Kidney tubule cell (primary cell): ENCODE data around the gene FOXE3.
A peak's percentile ranks its signal among the peaks of the same experiment; 100 is the strongest.

Experiments used
- DNase-seq: peaks from one replicate; pipeline ENCODE4 v3.0.0-alpha.2; 2018; ENCODE audit warnings: low spot score

The FOXE3 gene

DNA sequence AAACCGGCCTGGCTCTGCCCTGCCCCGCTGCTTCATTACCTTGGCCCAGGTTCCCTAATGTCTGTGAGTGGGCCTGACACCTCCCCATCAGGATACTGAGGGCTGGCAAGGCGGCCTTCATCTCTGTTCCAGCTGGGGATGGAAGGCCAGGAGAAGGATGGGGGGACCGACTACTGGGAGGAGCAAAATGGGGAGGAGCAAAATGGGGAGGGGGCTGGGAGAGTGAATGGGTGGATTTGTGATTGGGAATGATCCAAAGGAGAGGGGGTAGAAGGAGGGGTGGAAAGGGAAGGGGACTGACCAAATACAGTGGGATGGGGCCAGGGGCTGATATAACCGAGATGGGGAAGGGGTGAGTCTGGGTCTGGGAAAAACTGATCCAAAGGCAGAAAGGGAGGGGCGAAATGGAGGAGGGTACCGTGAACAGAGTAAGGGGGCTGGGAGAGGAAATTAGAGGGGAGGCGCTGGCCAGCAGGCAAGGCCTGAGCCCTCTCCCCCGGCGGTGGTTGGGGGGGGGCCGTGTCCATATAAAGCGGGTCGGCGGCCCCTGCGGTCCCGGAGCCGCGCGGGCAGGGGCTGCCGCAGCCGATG is at the start of gene FOXE3:
Gene FOXE3, plus strand, starts transcription at position 558 of the 591 bp plus-strand sequence. Its CDS starts 31 bp downstream, at position 589.
- DNase-seq, result no peak

DNA sequence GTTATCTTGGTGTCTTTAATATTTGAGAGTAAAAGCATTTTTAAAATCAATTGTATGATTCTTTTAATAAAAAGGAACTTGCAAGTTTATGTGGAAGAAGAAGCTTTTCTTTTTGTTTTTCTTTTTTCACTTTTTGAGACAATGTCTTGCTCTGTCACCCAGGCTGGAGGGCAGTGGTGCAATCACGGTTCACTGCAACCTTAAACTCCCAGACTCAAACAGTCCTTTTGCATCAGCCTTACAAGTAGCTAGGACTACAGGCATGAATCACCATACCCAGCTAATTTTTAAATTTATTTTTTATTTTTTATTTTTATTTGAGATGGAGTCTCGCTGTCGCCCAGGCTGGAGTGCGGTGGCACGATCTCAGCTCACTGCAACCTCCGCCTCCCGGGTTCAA is 48.4 kb upstream of the FOXE3 start:
- DNase-seq, result no peak

DNA sequence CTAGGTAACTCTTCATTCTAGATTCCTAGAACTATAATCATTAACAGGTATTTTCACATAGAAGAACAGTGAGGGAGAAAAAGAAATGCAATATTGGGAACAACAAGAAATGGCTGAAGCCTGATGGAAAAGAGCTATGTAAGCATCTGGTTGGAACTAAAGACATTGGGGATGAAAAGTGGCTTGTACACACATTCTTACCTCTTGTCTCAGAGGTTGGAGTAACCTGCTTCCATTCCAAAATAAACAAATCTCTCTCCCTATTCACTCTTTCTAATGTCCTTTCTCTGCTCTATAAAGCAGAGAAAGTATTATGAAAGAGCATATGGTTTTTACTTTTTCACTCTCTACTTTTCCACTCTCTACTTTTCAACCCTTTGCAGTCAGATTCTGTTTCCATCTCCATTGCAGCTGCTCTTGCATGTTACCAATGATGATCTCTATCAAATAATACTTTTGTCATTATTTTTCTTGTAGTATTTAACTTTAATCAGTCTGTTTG is 45.0 kb upstream of the FOXE3 start:
- DNase-seq, result no peak

DNA sequence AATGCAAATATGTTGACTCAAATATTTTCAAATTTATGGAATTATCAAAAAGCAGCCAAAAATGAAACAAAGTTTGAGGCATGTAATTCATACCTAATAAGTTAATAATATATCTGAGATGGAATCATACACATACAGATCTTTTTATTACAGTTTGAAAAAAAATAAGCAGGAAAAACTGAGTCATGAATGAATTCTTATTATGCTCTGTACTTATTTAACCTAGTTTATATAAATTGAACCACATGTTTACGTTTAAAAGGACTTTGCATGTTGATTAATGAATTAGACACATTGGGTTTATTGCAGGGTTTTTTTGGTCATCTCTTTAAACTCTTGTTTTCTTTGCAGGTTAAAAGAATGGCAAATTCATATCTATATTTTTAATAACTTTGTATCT is 41.6 kb upstream of the FOXE3 start:
- no peak for DNase-seq

GRCh38 chr1:47378147-47378546 is 37.9 kb upstream of the FOXE3 start:
- DNase-seq, result no peak

- DNase-seq, result no peak
Measured at GRCh38 chr1:47380699-47381098, 35.4 kb upstream of the FOXE3 start.

GRCh38 chr1:47382399-47382983 is 33.6 kb upstream of the FOXE3 start:
- DNase-seq, result no peak

DNA sequence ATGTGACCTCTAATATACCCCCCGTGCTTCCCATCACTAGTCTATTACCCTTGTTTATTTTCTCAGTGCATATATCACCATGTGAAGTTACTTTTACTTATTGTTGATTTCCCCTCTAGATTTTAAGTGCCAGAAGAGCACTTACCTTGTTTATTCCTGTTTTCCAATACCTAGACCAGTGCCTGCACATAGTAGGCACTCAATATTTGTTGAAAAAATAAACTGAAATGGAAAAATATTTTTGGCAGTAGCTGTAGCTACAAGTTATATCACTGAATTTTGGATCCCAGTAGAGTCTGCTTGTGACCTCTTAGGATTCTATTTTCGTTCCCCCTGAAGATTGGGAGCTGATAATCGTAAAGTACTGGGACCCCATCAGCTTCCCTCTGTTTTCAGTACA is 32.0 kb upstream of the FOXE3 start:
- DNase-seq, result no peak

- DNase-seq, result no peak
Measured at GRCh38 chr1:47385020-47385419, 31.1 kb upstream of the FOXE3 start.

DNA sequence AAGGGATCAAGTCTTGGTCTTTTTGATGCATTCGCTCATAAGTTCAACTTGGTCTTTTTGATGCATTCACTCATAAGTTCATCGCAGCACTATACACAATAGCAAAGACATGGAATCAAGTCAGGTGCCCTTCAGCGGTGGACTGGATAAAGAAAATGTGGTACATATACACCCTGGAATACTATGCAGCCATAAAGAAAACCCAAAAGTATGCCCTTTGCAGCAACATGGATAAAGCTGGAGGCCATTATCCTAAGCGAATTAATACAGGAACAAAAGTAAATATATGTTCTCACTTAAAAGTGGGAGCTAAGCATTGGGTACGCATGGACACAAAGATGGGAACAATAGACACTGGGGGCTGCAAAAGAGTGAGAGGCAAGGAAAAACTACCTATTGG is 29.8 kb upstream of the FOXE3 start:
- DNase-seq, result no peak

DNA sequence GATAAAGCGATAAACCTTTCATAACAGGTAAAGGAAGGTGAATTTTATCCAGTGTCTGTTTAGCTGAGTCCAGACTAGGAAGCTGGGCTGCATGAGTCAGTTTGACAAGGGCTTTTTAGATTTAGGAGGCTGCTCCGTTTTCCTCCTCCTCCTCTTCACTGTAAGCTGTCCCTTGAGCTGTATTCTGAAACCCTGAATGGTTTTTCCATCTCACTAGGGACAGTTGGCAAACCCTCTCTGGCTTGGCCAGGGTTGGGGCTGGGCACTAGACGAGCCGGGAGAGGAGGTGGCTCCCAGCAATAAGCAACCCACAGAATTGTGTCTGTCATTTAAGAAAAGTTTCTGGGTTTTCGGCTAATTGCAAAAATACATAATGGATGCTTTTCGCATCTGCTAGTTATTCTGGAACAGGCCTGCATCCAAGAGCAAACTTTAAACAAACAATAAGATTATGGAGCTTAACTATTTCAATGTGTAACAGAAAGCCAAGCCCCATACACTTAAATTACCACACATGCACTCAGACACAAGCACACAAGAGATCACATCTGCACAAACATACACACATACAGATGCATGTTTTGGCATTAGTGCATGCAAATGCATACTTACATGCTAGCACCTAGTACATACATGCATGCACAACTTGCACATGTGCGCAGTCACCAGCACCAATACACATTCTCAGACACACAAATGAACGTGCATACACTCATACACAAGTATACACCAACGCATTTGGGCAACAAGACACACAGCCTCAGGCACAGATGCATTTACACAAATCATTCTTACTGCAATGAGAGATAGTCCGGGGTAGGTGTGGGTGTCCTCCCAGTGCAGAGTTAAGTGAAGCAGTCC is 27.8 kb upstream of the FOXE3 start:
- no peak for DNase-seq

DNA sequence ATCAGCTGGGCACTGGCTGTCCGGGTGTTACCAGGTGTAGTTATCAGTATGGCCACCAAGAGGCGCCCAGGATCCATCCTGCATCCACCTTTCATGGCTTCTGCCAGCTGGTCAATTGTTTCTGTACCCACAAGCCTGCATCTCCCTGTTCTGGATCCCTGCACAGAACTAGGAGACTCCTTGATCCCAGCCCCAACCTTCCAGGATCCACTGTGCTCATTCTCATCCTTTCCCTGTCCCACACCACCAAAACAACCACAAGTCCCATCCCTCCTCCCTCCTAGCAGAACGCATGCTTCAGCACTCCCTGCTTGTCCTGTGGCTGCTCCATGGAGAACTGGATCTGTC is 27.2 kb upstream of the FOXE3 start:
- DNase-seq, result peak; percentile 74

- DNase-seq, result no peak
Measured at GRCh38 chr1:47389731-47390130, 26.4 kb upstream of the FOXE3 start.

GRCh38 chr1:47390843-47391242 is 25.2 kb upstream of the FOXE3 start:
- DNase-seq, result no peak

DNA sequence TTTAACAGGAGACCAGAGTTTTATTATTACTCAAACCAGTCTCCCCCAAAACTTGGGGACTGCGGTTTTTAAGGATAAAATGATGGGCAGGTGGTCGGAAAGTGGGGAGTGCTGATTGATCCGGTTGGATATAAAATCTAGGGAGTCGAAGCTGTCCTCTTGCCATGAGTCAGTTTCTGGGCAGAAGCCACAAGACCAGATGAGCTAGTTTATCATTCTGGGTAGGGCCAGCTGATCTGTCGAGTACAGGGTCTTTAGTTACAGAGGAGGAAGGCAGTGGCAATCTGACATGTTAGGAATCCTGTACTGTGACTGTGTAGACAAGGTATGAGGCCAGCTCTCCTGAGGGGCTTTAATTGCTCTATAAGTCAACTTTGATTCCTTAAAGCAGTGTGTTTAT is 22.9 kb upstream of the FOXE3 start:
- DNase-seq, result no peak

DNA sequence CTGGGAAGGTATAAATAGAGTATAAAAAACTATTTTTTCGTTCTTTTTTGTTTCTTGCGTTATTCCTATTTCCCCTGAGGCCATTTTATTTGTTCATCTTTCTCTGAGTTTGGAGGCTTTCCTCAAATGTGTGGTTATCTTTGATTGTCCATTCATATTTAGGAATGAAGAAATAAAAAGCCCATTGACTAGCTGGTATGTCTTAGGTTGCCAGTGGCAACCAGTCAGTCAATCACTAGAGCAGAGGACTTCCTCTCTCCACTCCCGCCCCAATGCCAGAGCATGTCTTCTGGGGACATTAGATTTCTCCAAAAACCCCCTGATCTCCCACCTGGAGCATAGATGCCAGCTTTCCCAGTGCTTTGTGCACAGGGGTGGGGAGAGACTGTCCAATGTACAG is 20.7 kb upstream of the FOXE3 start:
- no peak for DNase-seq

- DNase-seq, result no peak
Measured at GRCh38 chr1:47396671-47397196, 19.4 kb upstream of the FOXE3 start.

DNA sequence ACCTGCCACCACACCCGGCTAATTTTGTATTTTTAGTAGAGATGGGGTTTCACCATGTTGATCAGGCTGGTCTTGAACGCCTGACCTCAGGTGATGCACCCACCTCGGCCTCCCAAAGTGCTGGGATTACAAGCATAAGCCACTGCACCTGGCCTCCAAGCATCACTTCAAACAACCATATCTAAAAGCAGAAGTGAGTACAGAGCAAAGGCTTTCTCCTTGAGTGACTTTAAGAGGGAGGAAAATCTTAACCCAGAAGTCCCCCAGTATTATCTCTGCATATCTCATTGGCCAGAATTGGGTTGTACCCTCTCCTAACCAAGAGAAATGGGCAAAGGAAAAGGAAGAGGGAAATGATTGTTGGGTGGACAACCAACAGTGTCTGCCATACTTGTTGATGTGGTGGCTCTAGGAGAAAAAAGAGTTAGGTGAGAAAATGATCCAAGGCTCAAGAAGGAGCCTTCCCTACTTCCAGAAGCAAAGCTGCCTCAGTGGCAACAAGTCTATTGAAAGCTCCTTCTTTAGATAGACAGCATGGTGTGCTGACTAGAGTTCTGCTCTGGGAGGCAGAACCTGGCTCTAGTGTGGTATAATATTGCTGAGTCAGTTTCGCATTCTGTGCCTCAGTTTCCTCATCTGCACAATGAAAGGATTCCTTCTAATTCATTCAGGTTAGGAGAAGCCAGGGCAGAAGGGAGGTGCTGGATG is 16.8 kb upstream of the FOXE3 start:
- no peak for DNase-seq

GRCh38 chr1:47399846-47400155 is 16.3 kb upstream of the FOXE3 start:
- no peak for DNase-seq

GRCh38 chr1:47401761-47402160 is 14.3 kb upstream of the FOXE3 start:
- no peak for DNase-seq

DNA sequence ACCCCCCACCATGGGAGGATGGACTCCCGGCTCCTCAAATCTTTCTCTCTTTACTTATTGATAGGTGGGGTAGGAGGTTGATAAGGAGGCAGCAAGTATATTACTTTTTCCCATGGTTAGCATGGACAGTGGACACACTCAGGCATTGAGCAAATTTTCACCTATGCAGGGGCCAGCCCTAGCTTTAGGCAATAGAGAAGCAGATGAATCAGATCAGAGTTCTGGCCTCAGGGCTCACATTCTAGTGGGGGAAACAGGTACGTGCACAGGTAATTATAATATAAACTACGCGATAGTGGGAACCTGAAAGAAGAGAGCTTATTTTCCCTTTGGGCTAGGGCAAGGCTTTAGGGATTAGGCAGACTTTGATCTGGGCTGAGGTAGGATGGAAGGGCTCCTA is 13.5 kb upstream of the FOXE3 start:
- no peak for DNase-seq

DNA sequence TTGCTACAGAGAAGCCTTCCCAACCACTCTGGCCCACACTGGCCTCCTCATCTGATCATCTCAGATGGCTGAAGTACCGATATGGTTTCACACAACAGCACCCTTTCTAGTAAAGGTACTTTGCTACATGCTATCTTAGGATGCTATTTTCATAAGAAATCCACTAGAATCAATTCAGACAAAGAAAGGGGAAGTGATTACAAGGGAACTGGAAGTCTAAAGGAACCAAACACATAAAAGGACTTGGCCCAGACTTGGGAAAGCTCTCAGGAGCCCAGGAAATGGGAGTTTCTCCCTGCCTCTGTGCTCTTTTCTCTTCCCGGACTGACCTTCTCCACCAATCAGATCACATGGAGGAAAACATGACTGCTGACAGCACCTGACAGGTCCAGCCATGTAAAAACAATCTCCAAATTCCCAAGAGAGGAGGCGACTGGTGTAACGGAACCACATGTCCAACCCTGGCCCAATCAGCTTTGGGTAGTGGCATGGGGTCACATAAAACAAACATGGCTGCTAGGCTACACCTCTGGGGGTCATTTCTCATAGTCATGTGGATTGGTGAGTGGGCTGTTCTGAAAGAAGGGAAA is 12.7 kb upstream of the FOXE3 start:
- DNase-seq, result no peak
